PC-3 (cell line): ENCODE measurements around the gene FRMPD2. TPM values are rescaled to one million over a fixed set of nuclear protein-coding genes. Genes with fewer than 3 reads are reported as not detected.

Experiments used
- ATAC-seq: fragments of 200-7000 bp; cut with Tn5 transposase; 2 replicates; pipeline ENCODE4 v1.9.1; 2020; ENCODE audit warnings: mild to moderate bottlenecking, moderate library complexity
- BruUV-seq: library from RNA; stranded (reverse); fragments of 400-500 nt; replicated peaks from 2 replicates; lab custom pipeline; 2021; lab: Mats Ljungman, UMichigan
- CTCF ChIA-PET: fragments of 300-600 bp; sonication (Branson Sonifier 250); formaldehyde crosslinking; loops from one replicate; lab custom pipeline; 2022; ENCODE audit warnings: antibody characterized with exemption; lab: Charles Lee
- POLR2A ChIA-PET: fragments of 300-600 bp; sonication (Branson Sonifier 250); formaldehyde crosslinking; loops from one replicate; lab custom pipeline; 2022; ENCODE audit warnings: antibody characterized with exemption; ENCODE audit not compliant: unreplicated experiment; lab: Charles Lee
- DNase-seq: peaks from one replicate; pipeline ENCODE4 v3.0.0-alpha.2; 2015
- H2AFZ ChIP-seq: fragments of 300-600 bp; sonication (generic); 2 replicates; pipeline ENCODE4 v1.6.0; 2016; ENCODE audit warnings: antibody characterized with exemption, low read length
- H3F3A ChIP-seq: fragments of 300-600 bp; sonication (generic); one replicate; pipeline ENCODE4 v1.6.0; 2017; ENCODE audit warnings: antibody characterized with exemption, low read length, control low read depth, mild to moderate bottlenecking; ENCODE audit not compliant: unreplicated experiment
- H3K27ac ChIP-seq: fragments of 300-600 bp; sonication (generic); 2 replicates; pipeline ENCODE4 v1.5.1; 2016; ENCODE audit warnings: mild to moderate bottlenecking, low read length
- H3K27me3 ChIP-seq: fragments of 300-600 bp; sonication (generic); 2 replicates; pipeline ENCODE4 v1.6.1; 2016; ENCODE audit warnings: low read length, mixed read lengths
- H3K36me3 ChIP-seq: fragments of 300-600 bp; sonication (generic); 2 replicates; pipeline ENCODE4 v1.6.1; 2016; ENCODE audit warnings: low read depth, mixed run types, low read length, mixed read lengths
- H3K4me1 ChIP-seq: fragments of 300-600 bp; sonication (generic); 2 replicates; pipeline ENCODE4 v1.5.1; 2016; ENCODE audit warnings: low read length; ENCODE audit not compliant: insufficient read depth
- H3K4me2 ChIP-seq: fragments of 300-600 bp; sonication (generic); 2 replicates; pipeline ENCODE4 v1.6.0; 2016; ENCODE audit warnings: low read length
- H3K4me3 ChIP-seq: fragments of 300-600 bp; sonication (generic); 2 replicates; pipeline ENCODE4 v1.5.1; 2016; ENCODE audit warnings: mild to moderate bottlenecking, low read length, mixed read lengths
- H3K79me2 ChIP-seq: fragments of 300-600 bp; sonication (generic); 2 replicates; pipeline ENCODE4 v1.6.1; 2017; ENCODE audit warnings: low read length, mixed read lengths
- H3K9ac ChIP-seq: fragments of 300-600 bp; sonication (generic); 2 replicates; pipeline ENCODE4 v1.6.0; 2016; ENCODE audit warnings: mild to moderate bottlenecking, low read length
- H3K9me2 ChIP-seq: fragments of 300-600 bp; sonication (generic); replicated peaks from 2 replicates; pipeline ENCODE4 v1.6.1; 2016; ENCODE audit warnings: mixed run types, low read length, mixed read lengths
- H3K9me3 ChIP-seq: fragments of 300-600 bp; sonication (generic); 2 replicates; pipeline ENCODE4 v1.6.1; 2016; ENCODE audit warnings: low read length, mixed read lengths
- H4K20me1 ChIP-seq: fragments of 300-600 bp; sonication (generic); 2 replicates; pipeline ENCODE4 v1.6.1; 2016; ENCODE audit warnings: low read length, mixed read lengths
- EZH2 ChIP-seq: fragments of 300-600 bp; sonication (generic); IDR thresholded peaks from one replicate; pipeline ENCODE4 v1.6.1; 2017; ENCODE audit warnings: antibody characterized with exemption, mild to moderate bottlenecking, low read length; ENCODE audit not compliant: unreplicated experiment
- EZH2phosphoT487 ChIP-seq: fragments of 300-600 bp; sonication (generic); IDR thresholded peaks from 2 replicates; pipeline ENCODE4 v1.6.1; 2018; ENCODE audit warnings: mild to moderate bottlenecking, antibody characterized with exemption, low read length, borderline replicate concordance
- intact Hi-C: fragments of 100-400 bp; cut with micrococcal nuclease; formaldehyde crosslinking; loops from 2 replicates; pipeline ENCODE4 v1.9.0; 2023
- total RNA-seq: library from RNA; depleted of rRNA; stranded (reverse); fragments of >200 nt; gene quantifications from 2 replicates; pipeline ENCODE4 v1.2.3, GENCODE V29; 2014
- TF ChIP-seq, protein P1 (sequence below): fragments of 300-600 bp; sonication (generic); conservative IDR thresholded peaks from 2 replicates; pipeline ENCODE4 v1.5.1; 2017; ENCODE audit warnings: antibody characterized with exemption, low read depth, mild to moderate bottlenecking, low read length

Gene FRMPD2
- total RNA-seq, 1 experiment from 2014 or later = 0.11 TPM

DNA sequence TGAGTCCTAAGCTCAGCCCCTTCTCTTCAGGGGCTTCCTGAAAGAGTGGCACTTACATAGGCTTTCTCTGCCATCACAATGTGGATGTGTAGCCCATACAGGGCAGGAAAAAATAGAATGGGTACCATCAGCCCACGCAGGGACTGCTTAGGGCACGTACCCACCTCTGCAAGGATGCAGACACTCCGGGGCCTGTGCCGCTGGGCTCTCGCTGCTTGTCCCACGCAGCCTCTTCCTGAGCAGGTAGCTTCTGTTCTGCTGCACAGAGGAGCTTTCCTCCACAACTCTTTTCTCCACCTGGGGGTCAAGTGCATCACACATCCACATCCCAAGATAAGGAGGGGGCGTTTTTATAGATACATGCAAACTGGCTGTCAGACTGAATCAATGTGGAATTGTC, 34.3 kb downstream of the FRMPD2 start:
- no peaks in the 10 kb centered on the region for H3K27me3 ChIP-seq
- H3K36me3 ChIP-seq = no peaks in the 10 kb centered on the region
- CTCF ChIA-PET = no interaction called here
- POLR2A ChIA-PET = no interaction called here
- DNase-seq (no peak), ATAC-seq (no peak)
- intact Hi-C loops = no loop called here
- no peaks in the 10 kb centered on the region for H3K9me3 ChIP-seq
- H3F3A ChIP-seq = no peaks in the 10 kb centered on the region
- no peak overlapping the region for H3K9ac ChIP-seq
- H3K9me2 ChIP-seq = no peaks in the 10 kb centered on the region
- H4K20me1 ChIP-seq = no peaks in the 10 kb centered on the region
- no peaks in the 10 kb centered on the region for H3K4me1 ChIP-seq
- TF ChIP-seq EZH2 (no peak), EZH2phosphoT487 (no peak)
- TF ChIP-seq, protein P1, sequence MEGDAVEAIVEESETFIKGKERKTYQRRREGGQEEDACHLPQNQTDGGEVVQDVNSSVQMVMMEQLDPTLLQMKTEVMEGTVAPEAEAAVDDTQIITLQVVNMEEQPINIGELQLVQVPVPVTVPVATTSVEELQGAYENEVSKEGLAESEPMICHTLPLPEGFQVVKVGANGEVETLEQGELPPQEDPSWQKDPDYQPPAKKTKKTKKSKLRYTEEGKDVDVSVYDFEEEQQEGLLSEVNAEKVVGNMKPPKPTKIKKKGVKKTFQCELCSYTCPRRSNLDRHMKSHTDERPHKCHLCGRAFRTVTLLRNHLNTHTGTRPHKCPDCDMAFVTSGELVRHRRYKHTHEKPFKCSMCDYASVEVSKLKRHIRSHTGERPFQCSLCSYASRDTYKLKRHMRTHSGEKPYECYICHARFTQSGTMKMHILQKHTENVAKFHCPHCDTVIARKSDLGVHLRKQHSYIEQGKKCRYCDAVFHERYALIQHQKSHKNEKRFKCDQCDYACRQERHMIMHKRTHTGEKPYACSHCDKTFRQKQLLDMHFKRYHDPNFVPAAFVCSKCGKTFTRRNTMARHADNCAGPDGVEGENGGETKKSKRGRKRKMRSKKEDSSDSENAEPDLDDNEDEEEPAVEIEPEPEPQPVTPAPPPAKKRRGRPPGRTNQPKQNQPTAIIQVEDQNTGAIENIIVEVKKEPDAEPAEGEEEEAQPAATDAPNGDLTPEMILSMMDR = no peak
- BruUV-seq = no TSS peak
- no peak overlapping the region for H3K27ac ChIP-seq
- no peak overlapping the region for H2AFZ ChIP-seq
- H3K4me2 ChIP-seq = no peak overlapping the region
- H3K4me3 ChIP-seq = no peak overlapping the region
- no peaks in the 10 kb centered on the region for H3K79me2 ChIP-seq

- ChIA-PET CTCF (no interaction called here), POLR2A (no interaction called here)
- Histone ChIP-seq H3K9me2 (no peaks in the 10 kb centered on the region), H3K4me3 (no peak overlapping the region), H2AFZ (no peak overlapping the region), H3K4me2 (no peak overlapping the region), H3K36me3 (no peaks in the 10 kb centered on the region), H3K27me3 (no peaks in the 10 kb centered on the region), H3K79me2 (no peaks in the 10 kb centered on the region), H3K9me3 (no peaks in the 10 kb centered on the region), H4K20me1 (no peaks in the 10 kb centered on the region), H3K4me1 (no peaks in the 10 kb centered on the region), H3F3A (no peaks in the 10 kb centered on the region), H3K27ac (no peak overlapping the region), H3K9ac (no peak overlapping the region)
- no TSS peak for BruUV-seq
- DNase-seq (no peak), ATAC-seq (no peak)
- TF ChIP-seq, protein P1 = no peak
- no peak for TF ChIP-seq EZH2
- TF ChIP-seq EZH2phosphoT487 = no peak
- intact Hi-C loops = no loop called here
Measured at GRCh38 chr10:48239618-48240017, 34.9 kb downstream of the FRMPD2 start.

DNA sequence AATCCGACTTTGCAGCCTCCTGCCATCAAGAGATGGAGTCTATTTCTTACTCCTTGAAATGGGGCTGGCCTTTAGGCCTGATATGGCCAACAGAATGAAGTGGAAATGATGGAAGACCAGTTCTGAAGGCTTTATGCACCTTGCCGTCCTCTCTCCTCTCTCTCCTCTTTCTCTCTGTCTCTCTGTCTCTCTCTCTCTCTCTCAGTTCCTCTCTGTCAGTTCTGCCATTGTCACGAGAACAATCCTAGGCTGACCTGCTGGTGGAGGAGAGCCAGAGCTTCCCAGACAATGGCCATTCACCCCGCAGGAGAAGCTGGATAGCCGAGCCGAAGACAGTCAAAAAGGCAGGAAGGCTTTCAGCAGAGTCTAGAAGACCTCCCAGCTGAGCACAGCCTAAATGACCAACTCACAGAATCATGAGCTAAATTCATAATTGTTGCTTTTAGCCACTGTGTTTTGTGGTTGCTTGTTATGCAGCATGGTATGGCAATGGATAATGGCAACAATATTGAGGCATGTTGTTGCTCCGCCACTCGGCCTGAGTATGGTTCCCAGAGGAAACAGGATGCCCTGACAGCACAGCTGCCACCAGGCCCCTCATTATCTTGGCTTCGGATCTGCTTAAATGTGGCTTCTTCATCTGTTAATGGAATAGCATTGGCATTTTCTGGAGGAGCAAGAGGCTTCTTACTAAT, 35.5 kb downstream of the FRMPD2 start:
- no peak overlapping the region for H2AFZ ChIP-seq
- H3K79me2 ChIP-seq = no peaks in the 10 kb centered on the region
- H3K4me2 ChIP-seq = no peak overlapping the region
- H3K9me3 ChIP-seq = no peaks in the 10 kb centered on the region
- no peak for ATAC-seq
- no peak overlapping the region for H3K4me3 ChIP-seq
- H3K9ac ChIP-seq = no peak overlapping the region
- intact Hi-C loops = no loop called here
- H3K4me1 ChIP-seq = no peaks in the 10 kb centered on the region
- H3K27ac ChIP-seq = no peak overlapping the region
- BruUV-seq = no TSS peak
- no peaks in the 10 kb centered on the region for H3K36me3 ChIP-seq
- H4K20me1 ChIP-seq = no peaks in the 10 kb centered on the region
- no peaks in the 10 kb centered on the region for H3K9me2 ChIP-seq
- H3F3A ChIP-seq = no peaks in the 10 kb centered on the region
- POLR2A ChIA-PET = no interaction called here
- DNase-seq = no peak
- CTCF ChIA-PET = no interaction called here
- H3K27me3 ChIP-seq = no peaks in the 10 kb centered on the region
- TF ChIP-seq EZH2phosphoT487 = no peak
- TF ChIP-seq, protein P1 = no peak
- no peak for TF ChIP-seq EZH2
